COR-L47 (cell line): ENCODE results near the gene NCLN.
"Not testable (repeated sequence)": the region's sequence is repeated elsewhere in the genome, so short reads cannot be mapped to it uniquely, and the experiment has no call there.

Source experiments
- DNase-seq: peaks from one replicate; lab custom pipeline; 2025; lab: John Stamatoyannopoulos, UW

Gene NCLN

GRCh38 chr19:3225677-3226093, 40.0 kb downstream of the NCLN start:
- DNase-seq = no peak

- DNase-seq = no peak
These were observed 41.4 kb downstream of the NCLN start for GRCh38 chr19:3227054-3227626.

- DNase-seq = no peak
These were observed 43.6 kb downstream of the NCLN start for GRCh38 chr19:3229346-3229743.

GRCh38 chr19:3229888-3230496, 44.3 kb downstream of the NCLN start:
- no peak for DNase-seq

GRCh38 chr19:3231288-3231687, 45.6 kb downstream of the NCLN start:
- DNase-seq = no peak

GRCh38 chr19:3233116-3233515, 47.4 kb downstream of the NCLN start:
- DNase-seq = no peak

- no peak for DNase-seq
These were observed 48.1 kb downstream of the NCLN start for GRCh38 chr19:3233831-3234230.

GRCh38 chr19:3234800-3235199, 49.1 kb downstream of the NCLN start:
- DNase-seq = no peak

- not testable (repeated sequence) for DNase-seq
These were observed 49.9 kb downstream of the NCLN start for GRCh38 chr19:3235604-3236003.

- no peak for DNase-seq
These were observed 50.5 kb downstream of the NCLN start for GRCh38 chr19:3236272-3236671.

- DNase-seq = no peak
These were observed 52.4 kb downstream of the NCLN start for GRCh38 chr19:3238066-3238561.

- no peak for DNase-seq
These were observed 53.6 kb downstream of the NCLN start for GRCh38 chr19:3239367-3239766.

GRCh38 chr19:3243819-3244700, 58.3 kb downstream of the NCLN start:
- DNase-seq = no peak

- no peak for DNase-seq
These were observed 59.3 kb downstream of the NCLN start for GRCh38 chr19:3245050-3245449.

- DNase-seq = no peak
These were observed 63.1 kb downstream of the NCLN start for GRCh38 chr19:3248728-3249326.

- no peak for DNase-seq
These were observed 63.7 kb downstream of the NCLN start for GRCh38 chr19:3249408-3249807.

GRCh38 chr19:3250675-3251074, 64.9 kb downstream of the NCLN start:
- no peak for DNase-seq

GRCh38 chr19:3251229-3251628, 65.5 kb downstream of the NCLN start:
- no peak for DNase-seq

GRCh38 chr19:3252650-3253049, 66.9 kb downstream of the NCLN start:
- no peak for DNase-seq

GRCh38 chr19:3253270-3253669, 67.5 kb downstream of the NCLN start:
- no peak for DNase-seq

- no peak for DNase-seq
These were observed 68.8 kb downstream of the NCLN start for GRCh38 chr19:3254520-3254919.

- DNase-seq = no peak
These were observed 71.3 kb downstream of the NCLN start for GRCh38 chr19:3257071-3257470.
